HFF-Myc (cell line): ENCODE measurements around the gene APOL2.
"Not testable (repeated sequence)": the region's sequence is repeated elsewhere in the genome, so short reads cannot be mapped to it uniquely, and the experiment has no call there.

ENCODE experiments used
- DNase-seq: peaks from one replicate; pipeline ENCODE4 v3.0.0-alpha.2; 2011; ENCODE audit warnings: low read depth; ENCODE audit errors: extremely low read depth
- H3K4me3 ChIP-seq: replicated peaks from 2 replicates; pipeline ENCODE4 v1.5.1; 2011; ENCODE audit warnings: low read depth, mild to moderate bottlenecking, control low read depth, low read length
- TF ChIP-seq, protein P1 (sequence below): IDR thresholded peaks from 2 replicates; pipeline ENCODE4 v1.5.1; 2012; ENCODE audit warnings: mild to moderate bottlenecking, low read depth, low read length, control low read depth; ENCODE audit errors: missing control alignments

APOL2 gene

DNA sequence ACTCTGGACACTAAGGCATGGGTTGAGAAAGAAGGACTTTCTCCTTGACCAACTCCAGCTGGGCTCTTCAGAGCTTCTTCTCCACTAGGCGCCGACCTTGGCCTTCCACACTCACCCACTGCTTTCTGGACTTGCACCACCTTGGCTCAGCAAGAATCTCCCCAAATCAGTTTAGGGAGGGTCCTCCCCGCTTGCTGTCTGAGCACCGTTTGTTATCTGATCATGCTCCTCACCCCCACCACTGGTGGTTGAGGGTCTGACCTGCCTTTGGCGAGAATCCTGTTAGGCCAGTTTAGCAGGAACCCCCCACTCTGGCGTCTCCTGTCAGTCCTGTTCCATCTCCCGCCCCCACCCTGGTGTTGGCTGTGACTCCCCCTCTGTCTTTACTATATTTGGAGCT, 10.4 kb downstream of the APOL2 start:
- no peak for DNase-seq
- TF ChIP-seq, protein P1, sequence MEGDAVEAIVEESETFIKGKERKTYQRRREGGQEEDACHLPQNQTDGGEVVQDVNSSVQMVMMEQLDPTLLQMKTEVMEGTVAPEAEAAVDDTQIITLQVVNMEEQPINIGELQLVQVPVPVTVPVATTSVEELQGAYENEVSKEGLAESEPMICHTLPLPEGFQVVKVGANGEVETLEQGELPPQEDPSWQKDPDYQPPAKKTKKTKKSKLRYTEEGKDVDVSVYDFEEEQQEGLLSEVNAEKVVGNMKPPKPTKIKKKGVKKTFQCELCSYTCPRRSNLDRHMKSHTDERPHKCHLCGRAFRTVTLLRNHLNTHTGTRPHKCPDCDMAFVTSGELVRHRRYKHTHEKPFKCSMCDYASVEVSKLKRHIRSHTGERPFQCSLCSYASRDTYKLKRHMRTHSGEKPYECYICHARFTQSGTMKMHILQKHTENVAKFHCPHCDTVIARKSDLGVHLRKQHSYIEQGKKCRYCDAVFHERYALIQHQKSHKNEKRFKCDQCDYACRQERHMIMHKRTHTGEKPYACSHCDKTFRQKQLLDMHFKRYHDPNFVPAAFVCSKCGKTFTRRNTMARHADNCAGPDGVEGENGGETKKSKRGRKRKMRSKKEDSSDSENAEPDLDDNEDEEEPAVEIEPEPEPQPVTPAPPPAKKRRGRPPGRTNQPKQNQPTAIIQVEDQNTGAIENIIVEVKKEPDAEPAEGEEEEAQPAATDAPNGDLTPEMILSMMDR, result no peak
- H3K4me3 ChIP-seq, result no peak overlapping the region

DNA sequence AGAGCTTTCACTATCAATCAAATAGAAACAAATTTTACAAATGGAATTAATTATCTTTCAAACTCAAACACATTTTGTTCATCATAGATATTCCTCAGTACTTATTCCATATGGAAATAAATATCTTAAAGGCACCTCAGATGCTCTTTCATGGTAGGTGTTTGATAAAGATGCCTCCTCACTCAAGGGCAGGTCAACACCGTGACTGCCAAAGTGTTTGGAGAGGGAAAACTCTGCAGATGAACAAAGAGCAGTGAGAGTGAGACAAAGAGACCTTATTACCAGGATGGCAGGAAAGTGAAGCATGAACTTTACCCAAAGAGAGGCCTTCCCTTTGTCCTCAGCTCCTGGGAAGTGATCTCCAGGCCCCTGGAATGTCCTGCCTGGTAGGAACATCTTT, 11.0 kb downstream of the APOL2 start:
- not testable (repeated sequence) for H3K4me3 ChIP-seq, DNase-seq

DNA sequence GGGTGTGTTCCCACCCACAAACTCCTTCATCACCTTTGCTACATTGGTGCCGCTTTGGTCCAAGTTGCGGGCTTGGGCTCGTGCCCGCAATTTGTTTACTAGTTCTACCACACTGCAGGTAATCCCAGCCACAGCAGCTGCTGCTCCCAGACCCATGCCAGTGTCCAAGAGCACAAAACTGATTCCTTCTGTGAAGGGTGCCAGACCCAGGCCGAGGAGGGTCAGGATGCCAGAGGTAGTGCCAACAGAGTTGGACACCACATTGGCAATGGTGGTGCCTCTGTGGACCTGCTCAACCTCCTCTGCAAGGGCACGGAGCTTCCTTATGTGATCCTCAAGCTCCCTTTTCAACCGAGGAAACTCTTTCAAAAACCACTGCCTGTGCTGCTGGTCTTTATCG, 11.5 kb downstream of the APOL2 start:
- DNase-seq, result no peak
- TF ChIP-seq, protein P1, result no peak
- H3K4me3 ChIP-seq, result no peak overlapping the region

DNA sequence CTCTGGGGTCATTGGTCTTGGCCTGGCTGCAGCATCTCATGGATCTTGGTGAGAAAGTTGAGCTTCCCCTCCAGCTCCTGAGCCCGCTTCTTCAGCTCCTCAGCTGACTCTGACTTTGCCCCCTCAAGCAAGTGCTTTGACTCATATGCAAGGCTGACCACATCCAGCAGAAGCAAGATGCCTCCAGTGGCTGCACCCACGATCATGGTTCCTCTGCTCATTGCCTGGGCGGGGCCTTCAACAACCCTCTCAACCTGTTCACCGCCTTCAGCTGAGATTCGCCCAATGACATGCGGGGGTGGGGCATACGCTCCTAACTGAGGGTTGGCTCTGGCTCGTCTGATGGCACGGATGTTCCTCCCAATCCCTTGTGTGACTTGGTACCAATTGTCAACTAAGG, 11.9 kb downstream of the APOL2 start:
- no peak overlapping the region for H3K4me3 ChIP-seq
- DNase-seq, result no peak
- TF ChIP-seq, protein P1, result no peak

DNA sequence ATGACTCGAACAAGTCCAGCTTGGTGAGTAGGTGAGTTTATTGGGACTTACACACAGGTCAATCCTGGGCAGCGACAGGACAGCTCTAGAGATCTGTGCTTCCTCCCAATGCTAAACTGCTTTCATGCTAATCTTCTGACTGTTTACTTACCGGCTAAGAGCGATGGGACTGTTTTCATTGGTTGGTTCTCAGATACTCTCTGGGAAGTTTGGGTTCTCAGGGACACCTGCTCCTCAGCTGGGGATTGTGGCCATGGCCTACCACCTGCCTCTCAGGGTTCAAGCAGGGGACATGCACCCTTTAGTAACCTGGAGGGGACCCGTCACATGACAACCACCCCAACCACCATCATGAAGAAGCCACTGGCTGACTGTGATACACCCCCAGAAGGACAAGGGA, 13.1 kb downstream of the APOL2 start:
- TF ChIP-seq, protein P1, result no peak
- no peak overlapping the region for H3K4me3 ChIP-seq
- no peak for DNase-seq

DNA sequence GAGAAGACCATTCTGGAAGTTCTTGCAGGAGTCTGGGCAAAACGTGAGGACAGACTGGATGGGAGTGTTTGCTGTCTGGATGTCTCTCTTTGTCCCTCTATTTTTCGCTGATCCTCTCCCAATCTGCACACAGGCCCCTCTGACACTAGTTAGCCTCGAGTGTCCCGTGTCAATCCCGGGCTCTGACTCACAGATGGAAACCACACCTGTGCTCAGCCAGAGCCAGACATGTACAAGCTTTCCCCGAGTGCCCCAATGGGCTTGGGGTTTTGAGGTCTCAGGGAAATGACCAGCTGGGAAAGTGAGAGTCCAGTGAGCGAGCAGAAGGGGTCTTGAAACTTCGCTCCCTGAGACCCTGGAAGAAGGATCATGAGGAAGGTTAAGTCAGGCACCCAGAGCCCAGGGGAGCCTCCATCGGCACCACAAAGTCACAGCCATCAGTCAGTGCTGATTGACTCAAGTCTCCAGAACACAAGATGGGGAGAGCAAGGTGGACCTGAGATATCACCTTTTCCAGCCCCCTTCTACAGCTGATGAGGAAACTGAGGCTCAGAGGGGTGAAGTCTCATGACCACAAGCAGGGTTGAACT, 13.9 kb downstream of the APOL2 start:
- no peak for DNase-seq
- H3K4me3 ChIP-seq, result no peak overlapping the region
- TF ChIP-seq, protein P1, result no peak

DNA sequence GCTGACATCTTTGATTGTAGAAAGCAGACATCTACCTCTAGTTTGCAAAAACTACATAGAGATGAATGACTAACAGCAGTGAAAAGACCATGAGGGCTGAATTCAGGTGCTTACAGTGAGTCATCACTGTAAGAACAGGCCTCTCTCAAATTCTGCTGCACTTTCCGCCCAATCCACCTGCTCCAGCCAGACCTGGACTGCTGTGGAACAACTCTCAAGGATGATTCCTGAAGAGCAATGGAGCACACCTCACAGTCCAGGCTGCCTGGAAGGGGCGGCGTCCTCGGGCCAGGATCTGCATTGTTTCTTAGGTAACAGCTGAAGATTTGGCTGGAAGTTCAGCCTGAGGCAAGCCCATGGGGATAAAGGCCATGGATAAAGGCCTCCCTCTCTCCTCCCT, 15.1 kb downstream of the APOL2 start:
- TF ChIP-seq, protein P1, result no peak
- no peak overlapping the region for H3K4me3 ChIP-seq
- no peak for DNase-seq
